ENCODE data around the gene KREMEN2. TPM values are rescaled to one million over a fixed set of nuclear protein-coding genes. Genes with fewer than 3 reads are reported as not detected.
A peak's percentile ranks its signal among the peaks of the same experiment; 100 is the strongest.
"Not testable (repeated sequence)": the region's sequence is repeated elsewhere in the genome, so short reads cannot be mapped to it uniquely, and the experiment has no call there.

KREMEN2 gene
- total and polyA plus RNA-seq, 2 of the 4 experiments (the other 2 are of a cell fraction), result 0.03 TPM; not detected in 1

DNA sequence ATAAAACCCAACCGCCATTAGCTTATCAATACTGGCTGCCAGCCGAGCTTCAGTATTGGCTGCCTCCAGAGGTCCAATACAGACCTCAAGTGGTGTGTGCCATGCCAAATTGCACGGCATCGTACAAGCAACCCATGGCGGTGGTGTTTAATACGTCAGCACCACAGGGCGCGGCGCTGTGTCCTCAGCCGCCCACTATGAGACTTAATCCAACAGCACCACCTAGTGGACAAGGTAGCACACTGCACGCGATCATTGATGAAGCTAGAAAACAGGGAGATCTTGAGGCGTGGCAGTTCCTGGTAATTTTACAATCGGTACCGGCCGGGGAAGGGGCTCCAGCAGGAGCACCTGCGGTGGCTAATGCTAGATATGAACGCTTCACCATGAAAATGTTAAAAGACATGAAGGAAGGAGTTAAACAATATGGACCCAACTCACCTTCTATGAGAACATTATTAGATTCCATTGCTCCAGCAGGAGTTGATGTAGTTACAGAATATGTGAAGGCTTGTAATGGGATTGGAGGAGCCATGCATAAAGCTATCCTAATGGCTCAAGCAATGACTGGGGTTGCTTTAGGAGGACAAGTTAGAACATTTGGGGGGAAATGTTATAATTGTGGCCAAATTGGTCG is 36.9 kb upstream of the KREMEN2 start:
- TF ChIP-seq, protein P1, sequence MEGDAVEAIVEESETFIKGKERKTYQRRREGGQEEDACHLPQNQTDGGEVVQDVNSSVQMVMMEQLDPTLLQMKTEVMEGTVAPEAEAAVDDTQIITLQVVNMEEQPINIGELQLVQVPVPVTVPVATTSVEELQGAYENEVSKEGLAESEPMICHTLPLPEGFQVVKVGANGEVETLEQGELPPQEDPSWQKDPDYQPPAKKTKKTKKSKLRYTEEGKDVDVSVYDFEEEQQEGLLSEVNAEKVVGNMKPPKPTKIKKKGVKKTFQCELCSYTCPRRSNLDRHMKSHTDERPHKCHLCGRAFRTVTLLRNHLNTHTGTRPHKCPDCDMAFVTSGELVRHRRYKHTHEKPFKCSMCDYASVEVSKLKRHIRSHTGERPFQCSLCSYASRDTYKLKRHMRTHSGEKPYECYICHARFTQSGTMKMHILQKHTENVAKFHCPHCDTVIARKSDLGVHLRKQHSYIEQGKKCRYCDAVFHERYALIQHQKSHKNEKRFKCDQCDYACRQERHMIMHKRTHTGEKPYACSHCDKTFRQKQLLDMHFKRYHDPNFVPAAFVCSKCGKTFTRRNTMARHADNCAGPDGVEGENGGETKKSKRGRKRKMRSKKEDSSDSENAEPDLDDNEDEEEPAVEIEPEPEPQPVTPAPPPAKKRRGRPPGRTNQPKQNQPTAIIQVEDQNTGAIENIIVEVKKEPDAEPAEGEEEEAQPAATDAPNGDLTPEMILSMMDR (conservative IDR thresholded peaks at IDR 0.05; ENCODE audit: low read depth, low read length), result peak; percentile 95
- TF ChIP-seq RAD21 (IDR thresholded peaks at IDR 0.05; ENCODE audit: low read length) (peak; percentile 75), SMC3 (IDR thresholded peaks at IDR 0.05; ENCODE audit: low read depth, low read length) (peak; percentile 56; the same call in 1 of the 2 replicates), FOS (IDR thresholded peaks at IDR 0.05; ENCODE audit: low read depth, low read length) (no peak)
- in situ Hi-C loops (cut with MboI; ENCODE audit: low sequenced_read_pairs), result no loop called here
- Histone ChIP-seq H3K4me3 (ENCODE audit: insufficient read depth, low read depth, low read length) (no peak overlapping the region), H4K8ac (ENCODE audit: low read depth in 2 of 2, low read length in 2 of 2) (peak overlapping the region in 1 of 2 experiments; percentile 74; a peak in 1 of 4 replicates), H3K9ac (ENCODE audit: low read depth, low read length) (no peak overlapping the region), H3K4ac (ENCODE audit: low read depth, low read length) (0 out of 2 replicates have a peak overlapping the region, but pooled peaks have one; percentile 57), H3K9me1 (ENCODE audit: insufficient read depth, low read length) (no peaks in the 10 kb centered on the region), H2BK5ac (ENCODE audit: low read depth, low read length, poor library complexity, severe bottlenecking) (no peak overlapping the region), H4K91ac (ENCODE audit: insufficient read depth, low read depth, low read length) (no peak overlapping the region), H3K4me1 (ENCODE audit: control insufficient read depth, insufficient read depth, low read length) (no peaks in the 10 kb centered on the region), H2BK15ac (ENCODE audit: low read depth, low read length) (no peak overlapping the region), H3K14ac (replicated peaks; ENCODE audit: low read depth, low read length) (no peak overlapping the region), H2AK5ac (ENCODE audit: low read depth, low read length) (no peak overlapping the region), H3K36me3 (ENCODE audit: control insufficient read depth, insufficient read depth, low read length) (peaks cover 24% of the 10 kb centered on the region), H2AK9ac (replicated peaks; ENCODE audit: low read depth, low read length, poor library complexity) (peak overlapping the region; percentile 73), H3K56ac (ENCODE audit: extremely low read depth, insufficient read depth, low read length) (no peak overlapping the region), H3K9me3 (ENCODE audit: control insufficient read depth, insufficient read depth, low read length) (no peaks in the 10 kb centered on the region), H3K27ac (ENCODE audit: insufficient read depth, low read length) (no peak overlapping the region), H3K23ac (ENCODE audit: low read depth, low read length) (no peak overlapping the region), H2AFZ (replicated peaks; ENCODE audit: low read length, poor library complexity) (peak overlapping the region; percentile 86), H2BK20ac (ENCODE audit: low read depth, low read length) (no peak overlapping the region), H3K79me1 (ENCODE audit: low read depth in 1 of 2, low read length in 2 of 2) (peaks cover 6 to 35% of the 10 kb centered on the region in 2 experiments), H4K5ac (ENCODE audit: low read depth, low read length) (no peak overlapping the region), H4K20me1 (ENCODE audit: insufficient read depth, low read length) (peaks cover 6% of the 10 kb centered on the region; the same call in 1 of the 2 replicates), H3K27me3 (ENCODE audit: control insufficient read depth, insufficient read depth, low read length) (no peaks in the 10 kb centered on the region), H3K18ac (ENCODE audit: low read depth, low read length) (no peak overlapping the region), H3K4me2 (ENCODE audit: low read depth, low read length) (peak overlapping the region; percentile 59), H2BK120ac (ENCODE audit: low read depth, low read length) (no peak overlapping the region)
- intact Hi-C loops (cut with micrococcal nuclease), result no loop called here
- ChIA-PET CTCF (interaction anchor here (0.6 to 1.2 kb wide), 7 partner anchors 10 to 88 kb away, joined by 3 to 5 read pairs (median 3); no protein-coding TSS in a partner anchor), POLR2A (ENCODE audit: unreplicated experiment) (no interaction called here)
- BruUV-seq (replicated peaks), result no TSS peak
- DNase-seq (peak; percentile 80), ATAC-seq (ENCODE audit: low read depth) (peak; percentile 99)
- 22% methylated on average over 7 of the region's 19 CpGs; no CpG with 5 or more reads in 1 of the 2 experiments for WGBS, 2 experiments (ENCODE audit: extremely low coverage in 2 of 2, insufficient read length in 1 of 2)
- dilution Hi-C loops (cut with HindIII; ENCODE audit: low sequenced_read_pairs, unreplicated experiment), result no loop called here

DNA sequence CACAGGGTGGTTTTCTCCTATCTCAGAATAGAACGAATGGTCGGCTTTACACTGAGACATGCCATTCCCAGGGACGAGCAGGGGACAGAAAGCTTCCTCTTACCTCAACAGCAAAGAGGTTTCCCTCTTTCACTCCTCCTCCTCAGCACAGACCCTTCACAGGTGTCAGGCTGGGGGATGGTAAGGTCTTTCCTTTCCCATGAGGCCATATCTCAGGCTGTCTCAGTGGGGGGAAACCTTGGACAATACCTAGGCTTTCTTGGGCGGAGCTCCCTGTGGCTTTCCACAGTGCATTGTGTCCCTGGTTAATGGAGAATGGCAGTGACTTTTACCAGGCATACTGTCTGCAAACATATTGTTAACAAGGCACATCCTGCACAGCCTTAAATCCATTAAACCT is 35.9 kb upstream of the KREMEN2 start:
- H3K23ac ChIP-seq (ENCODE audit: low read depth, low read length); H2AFZ ChIP-seq (replicated peaks; ENCODE audit: low read length, poor library complexity); DNase-seq; intact Hi-C loops (cut with micrococcal nuclease); H2BK15ac ChIP-seq (ENCODE audit: low read depth, low read length); H3K14ac ChIP-seq (replicated peaks; ENCODE audit: low read depth, low read length); H2BK5ac ChIP-seq (ENCODE audit: low read depth, low read length, poor library complexity, severe bottlenecking); H3K4me3 ChIP-seq (ENCODE audit: insufficient read depth, low read depth, low read length); ATAC-seq (ENCODE audit: low read depth); H3K4me2 ChIP-seq (ENCODE audit: low read depth, low read length); H4K20me1 ChIP-seq (ENCODE audit: insufficient read depth, low read length); H2AK5ac ChIP-seq (ENCODE audit: low read depth, low read length); H3K27me3 ChIP-seq (ENCODE audit: control insufficient read depth, insufficient read depth, low read length); BruUV-seq (replicated peaks); H3K18ac ChIP-seq (ENCODE audit: low read depth, low read length); H4K8ac ChIP-seq (ENCODE audit: low read depth in 2 of 2, low read length in 2 of 2); H3K4ac ChIP-seq (ENCODE audit: low read depth, low read length); H3K56ac ChIP-seq (ENCODE audit: extremely low read depth, insufficient read depth, low read length); H2AK9ac ChIP-seq (replicated peaks; ENCODE audit: low read depth, low read length, poor library complexity); POLR2A ChIA-PET (ENCODE audit: unreplicated experiment); H3K9me1 ChIP-seq (ENCODE audit: insufficient read depth, low read length); H3K9ac ChIP-seq (ENCODE audit: low read depth, low read length); CTCF ChIA-PET; H2BK20ac ChIP-seq (ENCODE audit: low read depth, low read length); H4K91ac ChIP-seq (ENCODE audit: insufficient read depth, low read depth, low read length); H3K4me1 ChIP-seq (ENCODE audit: control insufficient read depth, insufficient read depth, low read length); dilution Hi-C loops (cut with HindIII; ENCODE audit: low sequenced_read_pairs, unreplicated experiment); H3K9me3 ChIP-seq (ENCODE audit: control insufficient read depth, insufficient read depth, low read length); in situ Hi-C loops (cut with MboI; ENCODE audit: low sequenced_read_pairs); H2BK120ac ChIP-seq (ENCODE audit: low read depth, low read length); H3K27ac ChIP-seq (ENCODE audit: insufficient read depth, low read length); H4K5ac ChIP-seq (ENCODE audit: low read depth, low read length): not testable (repeated sequence)
- 79% methylated on average over 2 of the region's 4 CpGs; no CpG with 5 or more reads in 1 of the 2 experiments for WGBS, 2 experiments (ENCODE audit: extremely low coverage in 2 of 2, insufficient read length in 1 of 2)
- peaks cover 19% of the 10 kb centered on the region for H3K36me3 ChIP-seq (ENCODE audit: control insufficient read depth, insufficient read depth, low read length)
- peaks cover 6 to 32% of the 10 kb centered on the region in 2 experiments for H3K79me1 ChIP-seq (ENCODE audit: low read depth in 1 of 2, low read length in 2 of 2)
